ENCODE measurements around the gene RNF19B.

The RNF19B gene

DNA sequence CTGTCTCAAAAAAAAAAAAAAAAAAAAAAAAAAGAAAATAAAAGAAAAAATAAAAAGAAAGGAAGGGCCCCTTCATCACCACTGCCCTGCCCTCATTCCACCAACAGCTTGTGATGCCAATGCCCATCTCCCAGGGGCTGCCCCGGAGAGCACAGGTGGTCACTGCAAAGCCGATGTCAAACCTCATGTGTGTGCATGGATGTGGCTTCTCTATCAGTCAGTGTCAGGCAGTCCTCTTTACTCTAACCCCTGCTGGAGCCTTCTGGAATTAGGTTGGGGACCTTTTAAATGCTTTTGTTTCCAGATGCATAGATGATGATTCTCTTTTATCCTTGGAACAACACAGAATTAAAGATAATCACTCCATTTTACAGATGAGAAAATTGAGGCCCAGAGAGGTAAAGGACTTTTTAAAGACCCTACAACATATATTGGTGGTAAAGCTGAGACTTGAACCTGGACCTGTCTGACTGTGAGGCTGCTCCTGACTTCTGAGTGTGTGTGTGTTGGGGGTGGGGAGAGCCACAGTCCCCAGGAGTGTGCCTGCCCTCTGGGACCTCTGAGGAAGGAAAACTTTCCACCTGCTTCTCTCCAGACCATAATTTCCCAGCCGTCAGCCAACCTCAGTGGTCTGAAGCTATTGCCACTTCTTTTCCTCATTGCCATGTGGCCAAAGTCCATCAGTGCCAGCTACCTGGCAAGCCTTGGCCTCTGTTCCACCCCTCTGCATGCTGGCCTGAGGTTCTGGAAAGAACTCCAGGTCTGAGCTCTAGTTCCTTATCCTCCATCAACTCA, 60.4 kb downstream of the RNF19B start:
- TF ChIP-seq, protein P1, sequence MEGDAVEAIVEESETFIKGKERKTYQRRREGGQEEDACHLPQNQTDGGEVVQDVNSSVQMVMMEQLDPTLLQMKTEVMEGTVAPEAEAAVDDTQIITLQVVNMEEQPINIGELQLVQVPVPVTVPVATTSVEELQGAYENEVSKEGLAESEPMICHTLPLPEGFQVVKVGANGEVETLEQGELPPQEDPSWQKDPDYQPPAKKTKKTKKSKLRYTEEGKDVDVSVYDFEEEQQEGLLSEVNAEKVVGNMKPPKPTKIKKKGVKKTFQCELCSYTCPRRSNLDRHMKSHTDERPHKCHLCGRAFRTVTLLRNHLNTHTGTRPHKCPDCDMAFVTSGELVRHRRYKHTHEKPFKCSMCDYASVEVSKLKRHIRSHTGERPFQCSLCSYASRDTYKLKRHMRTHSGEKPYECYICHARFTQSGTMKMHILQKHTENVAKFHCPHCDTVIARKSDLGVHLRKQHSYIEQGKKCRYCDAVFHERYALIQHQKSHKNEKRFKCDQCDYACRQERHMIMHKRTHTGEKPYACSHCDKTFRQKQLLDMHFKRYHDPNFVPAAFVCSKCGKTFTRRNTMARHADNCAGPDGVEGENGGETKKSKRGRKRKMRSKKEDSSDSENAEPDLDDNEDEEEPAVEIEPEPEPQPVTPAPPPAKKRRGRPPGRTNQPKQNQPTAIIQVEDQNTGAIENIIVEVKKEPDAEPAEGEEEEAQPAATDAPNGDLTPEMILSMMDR (IDR thresholded peaks at IDR 0.05; ENCODE audit: control extremely low read depth, extremely low read depth, low read depth, missing control alignments), result no peak
- CTCF ChIA-PET, result interaction anchor here (1.2 to 1.8 kb wide), 2 partner anchors 10 to 182 kb away, joined by 3 to 4 read pairs; no protein-coding TSS in a partner anchor
- DNase-seq (ENCODE audit: extremely low spot score), result peak; percentile 14
- POLR2A ChIA-PET, result no interaction called here

DNA sequence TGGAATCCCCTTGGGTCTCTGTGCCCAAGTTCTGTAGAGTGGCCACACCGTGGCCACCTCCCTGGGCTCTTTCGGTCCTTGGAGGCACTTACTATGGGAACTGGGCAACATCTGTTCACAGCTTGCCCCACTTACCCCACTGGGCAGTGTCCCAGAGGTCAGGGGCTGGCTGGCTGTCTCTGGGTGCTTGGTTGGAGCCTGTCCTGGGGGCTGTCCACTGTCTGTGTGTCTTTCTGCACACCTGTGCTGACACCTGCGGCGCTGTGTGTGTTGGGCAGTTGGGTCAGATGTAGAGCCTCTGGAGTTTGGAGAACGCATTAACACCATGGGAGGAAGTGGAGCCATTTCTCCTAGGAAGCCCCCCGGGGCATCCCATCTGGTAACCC, 62.1 kb downstream of the RNF19B start:
- POLR2A ChIA-PET, result no interaction called here
- CTCF ChIA-PET, result no interaction called here
- no peak for DNase-seq (ENCODE audit: extremely low spot score)
- TF ChIP-seq, protein P1 (IDR thresholded peaks at IDR 0.05; ENCODE audit: control extremely low read depth, extremely low read depth, low read depth, missing control alignments), result no peak

DNA sequence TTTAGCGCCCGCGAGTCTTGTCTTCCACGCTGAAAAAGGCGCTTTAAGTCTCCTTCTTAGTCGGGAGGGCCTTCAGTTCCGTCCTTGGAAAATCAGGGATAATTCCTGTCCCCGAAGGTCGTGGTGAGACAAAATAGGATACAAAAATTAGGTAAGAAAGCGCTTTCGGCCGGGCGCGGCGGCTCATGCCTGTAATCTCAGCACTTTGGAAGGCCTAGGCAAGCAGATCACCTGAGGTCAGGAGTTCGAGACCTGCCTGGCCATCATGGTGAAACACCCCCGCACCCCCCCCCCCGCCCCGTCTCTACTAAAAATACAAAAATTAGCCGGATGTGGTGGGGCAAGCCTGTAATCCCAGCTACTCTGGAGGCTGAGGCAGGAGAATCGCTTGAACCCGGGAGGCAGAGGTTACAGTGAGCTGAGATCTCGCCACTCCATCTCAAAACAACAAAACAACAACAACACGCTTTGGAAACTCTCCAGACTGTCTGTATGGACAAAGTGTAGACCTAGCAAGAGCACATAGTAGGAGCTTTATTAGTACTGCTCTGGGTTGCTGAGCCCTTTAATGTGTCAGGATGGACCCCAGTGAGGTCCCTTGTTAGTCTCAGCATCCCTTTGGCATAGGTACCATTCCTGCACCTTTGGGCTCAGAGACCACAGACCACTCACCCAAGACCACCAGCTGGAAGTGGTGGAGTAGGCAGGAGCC, 62.6 kb downstream of the RNF19B start:
- DNase-seq (ENCODE audit: extremely low spot score), result no peak
- TF ChIP-seq, protein P1 (IDR thresholded peaks at IDR 0.05; ENCODE audit: control extremely low read depth, extremely low read depth, low read depth, missing control alignments), result no peak
- CTCF ChIA-PET, result no interaction called here
- POLR2A ChIA-PET, result no interaction called here

DNA sequence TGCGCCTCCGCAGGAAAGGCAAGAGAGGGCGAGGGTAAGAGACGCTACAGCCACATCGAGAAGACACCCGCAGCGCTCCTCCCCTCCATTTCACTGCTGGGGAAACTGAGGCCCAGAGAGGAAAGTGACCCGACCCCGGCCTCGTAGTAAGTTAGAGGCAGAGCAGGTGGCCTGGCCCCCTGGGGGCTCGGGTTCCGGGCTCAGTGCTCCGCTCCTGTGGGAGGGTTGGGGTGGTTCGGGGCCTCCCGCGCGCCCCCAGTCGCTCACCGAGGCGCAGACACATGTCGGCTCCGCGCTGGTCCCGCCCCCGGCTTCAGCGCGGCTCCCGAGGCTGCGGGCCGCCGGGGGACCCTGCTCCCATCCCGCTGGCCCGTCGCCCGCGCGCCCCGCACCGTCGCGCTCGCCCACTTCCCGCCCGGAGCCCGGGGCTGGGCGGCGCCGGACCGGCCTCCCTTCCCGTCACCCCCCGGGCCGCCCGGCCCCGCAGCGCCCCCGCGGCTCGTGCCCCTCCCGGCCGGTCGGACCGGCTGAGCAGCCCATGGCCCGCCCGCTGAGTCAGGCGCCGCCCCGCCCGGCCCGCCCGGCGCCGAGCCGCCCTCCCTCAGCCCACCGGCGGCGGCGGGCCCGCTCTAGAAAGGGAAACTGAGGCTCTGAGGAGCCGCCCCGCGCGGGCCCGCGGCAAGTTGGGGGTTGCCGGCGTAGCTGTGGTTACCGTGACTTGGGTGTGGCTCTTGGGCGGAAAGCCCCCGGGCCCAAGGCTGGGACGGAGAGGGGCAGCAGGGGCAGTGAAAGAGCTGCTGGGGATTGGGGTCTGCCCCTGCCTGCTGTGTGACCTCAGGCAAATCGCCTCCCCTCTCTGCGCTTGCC, 63.4 kb downstream of the RNF19B start, which contains the start of gene TMEM54:
TSS of gene TMEM54 (minus strand) at position 434 of the 867 bp plus-strand sequence. CDS start at position 283, 151 bp downstream.
- DNase-seq (ENCODE audit: extremely low spot score), result peak; percentile 62
- TF ChIP-seq, protein P1 (IDR thresholded peaks at IDR 0.05; ENCODE audit: control extremely low read depth, extremely low read depth, low read depth, missing control alignments), result peak; percentile 10
- CTCF ChIA-PET, result interaction anchor here (1.0 kb wide), 1 partner anchor 122 kb away, joined by 3 read pairs; no protein-coding TSS in a partner anchor
- POLR2A ChIA-PET, result no interaction called here

DNA sequence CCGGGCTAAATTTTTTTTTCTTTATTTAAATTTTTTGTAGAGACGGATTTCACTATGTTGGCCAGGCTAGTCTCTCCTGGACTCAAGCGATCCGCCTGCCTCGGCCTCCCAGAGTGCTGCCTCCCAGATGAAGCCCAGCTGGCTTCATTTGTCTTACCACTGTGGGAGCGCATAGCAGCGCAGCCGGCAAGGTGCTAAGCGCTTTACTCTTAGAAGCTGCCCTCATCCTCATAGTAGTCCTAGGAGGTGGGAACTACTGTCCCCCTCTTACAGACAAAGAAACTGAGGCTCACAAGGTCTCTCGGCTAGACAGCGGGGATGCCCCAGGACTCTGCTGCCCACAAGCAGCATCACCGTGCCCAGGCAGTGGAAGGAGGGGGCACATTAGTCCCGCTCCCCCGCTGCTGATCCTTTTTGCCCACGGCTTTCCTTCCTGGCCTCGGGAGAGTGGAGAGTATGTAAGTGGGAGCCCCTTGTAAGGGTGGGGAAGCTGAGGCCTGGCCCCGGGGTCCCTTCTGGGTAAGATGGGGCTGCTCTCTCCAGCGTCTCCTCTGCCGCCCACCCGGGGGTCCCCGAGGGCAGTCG, 64.1 kb downstream of the RNF19B start:
- no peak for DNase-seq (ENCODE audit: extremely low spot score)
- ChIA-PET POLR2A (no interaction called here), CTCF (interaction anchor here (1.0 to 2.5 kb wide), 3 partner anchors 14 to 122 kb away, joined by 3 to 10 read pairs (median 3); partner anchors contain the start of gene HPCA)
- TF ChIP-seq, protein P1 (IDR thresholded peaks at IDR 0.05; ENCODE audit: control extremely low read depth, extremely low read depth, low read depth, missing control alignments), result no peak

Data from GM10248 (cell line).